Ascending aorta (tissue), 2 donors: Measurements from ENCODE around the gene SCN3A. TPM values are rescaled to one million over a fixed set of nuclear protein-coding genes. Genes with fewer than 3 reads are reported as not detected.

ENCODE experiments used
- DNase-seq, 2 donors: peaks; one replicate each; pipeline ENCODE4 v3.0.0-alpha.2; 2019; ENCODE audit warnings: low spot score in 2 of 2
- H3K27ac ChIP-seq, 2 donors: fragments of 200-600 bp; sonication (generic); one replicate each; pipeline ENCODE4 v1.5.1; 2016 to 2017; ENCODE audit warnings: mild to moderate bottlenecking in 1 of 2
- H3K27me3 ChIP-seq: fragments of 200-600 bp; sonication (generic); one replicate; pipeline ENCODE4 v1.5.1; 2017
- H3K36me3 ChIP-seq, 2 donors: fragments of 200-600 bp; sonication (generic); one replicate each; pipeline ENCODE4 v1.5.1; 2016
- H3K4me1 ChIP-seq, 2 donors: fragments of 200-600 bp; sonication (generic); one replicate each; pipeline ENCODE4 v1.5.1; 2016 to 2017; ENCODE audit warnings: mild to moderate bottlenecking in 1 of 2
- H3K4me3 ChIP-seq, 2 donors: fragments of 200-600 bp; sonication (generic); one replicate each; pipeline ENCODE4 v1.5.1; 2016 to 2017; ENCODE audit warnings: mild to moderate bottlenecking in 1 of 2
- H3K9me3 ChIP-seq, 2 donors: fragments of 200-600 bp; sonication (generic); one replicate each; pipeline ENCODE4 v1.5.1; 2016
- CTCF ChIP-seq, 3 experiments: fragments of 200-600 bp in 2 of 3; fragments of 450-650 bp in 1 of 3; sonication (generic) in 2 of 3; IDR thresholded peaks; one replicate each; pipeline ENCODE4 v1.5.1; 2016 to 2019; ENCODE audit warnings: antibody characterized with exemption in 3 of 3, mild to moderate bottlenecking in 1 of 3, moderate library complexity in 1 of 3
- intact Hi-C: fragments of 100-400 bp; cut with DNase I; formaldehyde crosslinking; loops from one replicate; pipeline ENCODE4 v1.15.1; 2023
- total RNA-seq: library from RNA; depleted of rRNA; stranded (reverse); fragments of >200 nt; gene quantifications from one replicate; pipeline ENCODE4 v1.1.0, GENCODE V29; 2016

Gene SCN3A
- total RNA-seq, 1 donor from 2014 or later: 1.4 TPM

DNA sequence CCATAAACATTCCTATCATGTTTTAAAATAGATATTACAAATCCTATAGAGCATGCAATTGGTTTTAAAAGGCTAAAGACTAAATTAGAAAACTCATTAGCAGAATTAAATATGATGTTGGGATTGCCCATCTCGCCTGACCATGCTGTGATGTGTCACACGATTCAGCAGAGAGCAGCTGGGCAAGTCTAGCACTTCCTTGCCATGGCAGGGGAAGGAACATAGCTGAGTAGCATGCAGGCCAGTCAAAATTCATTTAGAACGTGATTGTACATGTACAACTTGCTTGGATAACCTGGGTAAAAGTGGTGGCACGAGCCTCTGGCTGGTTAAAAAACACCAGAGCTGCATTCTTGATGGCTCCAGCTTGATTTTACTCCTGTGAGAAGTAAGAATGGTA, 81.3 kb downstream of the SCN3A start:
- Histone ChIP-seq H3K4me1 (no peaks in the 10 kb centered on the region), H3K27ac (no peak overlapping the region), H3K9me3 (no peaks in the 10 kb centered on the region), H3K27me3 (no peaks in the 10 kb centered on the region), H3K4me3 (no peak overlapping the region), H3K36me3 (no peaks in the 10 kb centered on the region)
- no peak for DNase-seq
- no peak for TF ChIP-seq CTCF (IDR thresholded peaks at IDR 0.05)
- intact Hi-C loops: no loop called here

- no peak for DNase-seq
- H3K4me3 ChIP-seq: no peak overlapping the region
- H3K9me3 ChIP-seq: no peaks in the 10 kb centered on the region
- intact Hi-C loops: no loop called here
- H3K27ac ChIP-seq: no peak overlapping the region
- no peaks in the 10 kb centered on the region for H3K36me3 ChIP-seq
- H3K27me3 ChIP-seq: no peaks in the 10 kb centered on the region
- no peak for TF ChIP-seq CTCF (IDR thresholded peaks at IDR 0.05)
- H3K4me1 ChIP-seq: no peaks in the 10 kb centered on the region
Measured at GRCh38 chr2:165120740-165121467, 82.9 kb downstream of the SCN3A start.

DNA sequence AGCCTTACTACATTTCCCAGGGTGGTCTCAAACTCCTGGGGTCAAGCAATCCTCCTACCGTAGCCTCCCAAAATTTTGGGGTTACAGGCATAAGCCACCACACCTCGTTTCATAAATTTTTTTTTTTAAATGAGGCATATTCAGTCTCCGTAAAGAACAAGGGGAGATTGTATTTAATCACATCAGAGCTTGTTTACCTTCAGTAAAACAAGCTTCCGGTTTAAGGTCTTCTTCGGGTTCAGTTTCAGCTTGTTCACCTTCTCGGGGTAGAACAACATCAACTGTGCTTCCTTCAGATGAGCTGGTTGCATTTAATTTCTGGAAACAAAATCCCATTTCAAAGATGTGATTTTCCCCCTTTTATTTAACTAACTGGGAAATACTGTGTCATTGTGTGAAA, 88.6 kb downstream of the SCN3A start:
- intact Hi-C loops: no loop called here
- no peak overlapping the region for H3K27ac ChIP-seq

DNA sequence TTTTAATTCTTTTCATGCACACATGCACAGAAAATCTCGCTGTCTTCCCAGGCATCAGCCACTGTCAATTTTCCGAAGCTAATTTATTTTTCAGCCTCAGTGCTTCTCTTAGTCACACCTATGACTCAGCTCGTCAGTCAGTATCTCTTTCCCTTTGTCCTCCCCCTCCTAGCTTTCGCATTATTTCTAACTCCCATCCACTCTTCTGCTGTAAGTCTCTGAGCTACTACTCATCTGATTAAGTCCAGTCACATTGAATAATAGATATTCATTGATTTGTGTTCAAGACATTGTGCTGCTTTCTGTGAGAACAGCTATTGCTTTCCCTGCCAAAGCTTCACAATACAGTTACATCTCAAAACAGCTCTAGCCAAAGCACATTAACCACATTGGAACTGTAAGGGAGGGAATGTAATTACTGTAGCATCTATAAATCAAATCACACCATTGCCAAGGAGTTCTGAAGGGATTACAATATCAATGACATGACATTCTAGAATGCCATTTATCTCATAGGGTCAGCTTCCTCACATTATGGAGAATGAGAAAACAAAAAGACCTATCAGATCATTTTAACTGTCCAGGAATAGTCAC, 89.4 kb downstream of the SCN3A start:
- H3K27me3 ChIP-seq: no peaks in the 10 kb centered on the region
- no peak overlapping the region for H3K4me3 ChIP-seq
- no peak for TF ChIP-seq CTCF (IDR thresholded peaks at IDR 0.05)
- H3K36me3 ChIP-seq: no peaks in the 10 kb centered on the region
- no peak overlapping the region for H3K27ac ChIP-seq
- no peaks in the 10 kb centered on the region for H3K4me1 ChIP-seq
- DNase-seq: no peak
- intact Hi-C loops: no loop called here
- no peaks in the 10 kb centered on the region for H3K9me3 ChIP-seq

More for the DNA sequence above, 88.6 kb downstream of the SCN3A start:
- Histone ChIP-seq H3K4me3 (no peak overlapping the region), H3K9me3 (no peaks in the 10 kb centered on the region), H3K27me3 (no peaks in the 10 kb centered on the region), H3K4me1 (no peaks in the 10 kb centered on the region), H3K36me3 (no peaks in the 10 kb centered on the region)
- DNase-seq: no peak
- no peak for TF ChIP-seq CTCF (IDR thresholded peaks at IDR 0.05)

DNA sequence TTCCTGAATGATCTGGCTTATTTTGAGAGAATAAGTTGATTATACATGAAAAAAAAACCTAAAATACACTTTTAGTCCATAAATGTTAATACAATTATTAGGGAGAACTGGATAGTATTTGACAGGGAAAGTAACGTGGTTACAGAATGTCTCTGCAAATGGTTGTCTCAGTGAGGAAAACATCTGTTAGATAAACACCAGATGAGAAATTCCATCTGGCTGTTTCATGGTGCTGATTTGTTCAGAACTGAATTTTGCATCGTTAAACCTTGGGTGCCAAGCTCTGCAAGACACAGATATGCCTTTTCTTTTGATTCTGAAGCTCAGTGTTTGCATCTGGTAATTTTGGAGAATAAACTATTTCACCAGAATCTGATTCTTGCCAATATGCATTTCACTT, 90.4 kb downstream of the SCN3A start:
- no peak for DNase-seq
- Histone ChIP-seq H3K27ac (no peak overlapping the region), H3K4me3 (no peak overlapping the region), H3K36me3 (no peaks in the 10 kb centered on the region), H3K4me1 (no peaks in the 10 kb centered on the region), H3K27me3 (no peaks in the 10 kb centered on the region), H3K9me3 (no peaks in the 10 kb centered on the region)
- no peak for TF ChIP-seq CTCF (IDR thresholded peaks at IDR 0.05)
- intact Hi-C loops: no loop called here
